OCI-LY1 (cell line): Measurements from ENCODE around the gene KCNT1.

Experiments used
- H2AFZ ChIP-seq: fragments of 200-600 bp; sonication (generic), shearing (Covaris generic); 2 replicates; pipeline ENCODE4 v1.6.0; 2014; ENCODE audit warnings: antibody characterized with exemption, mild to moderate bottlenecking, low read length
- H3F3A ChIP-seq: fragments of 200-600 bp; sonication (generic), shearing (Covaris generic); 2 replicates; pipeline ENCODE4 v1.6.0; 2014; ENCODE audit warnings: mild to moderate bottlenecking, antibody characterized with exemption, low read length, moderate library complexity; ENCODE audit not compliant: insufficient read depth
- H3K27ac ChIP-seq: fragments of 200-600 bp; sonication (generic); 2 replicates; pipeline ENCODE4 v1.5.1; 2014; ENCODE audit warnings: low read length, mixed run types, mild to moderate bottlenecking, low read depth; ENCODE audit not compliant: poor library complexity, severe bottlenecking
- H3K27me3 ChIP-seq: fragments of 200-600 bp; sonication (generic); 2 replicates; pipeline ENCODE4 v1.6.0; 2014; ENCODE audit warnings: antibody characterized with exemption, mild to moderate bottlenecking, low read length, moderate library complexity; ENCODE audit not compliant: insufficient read depth
- H3K36me3 ChIP-seq: fragments of 200-600 bp; sonication (generic); 2 replicates; pipeline ENCODE4 v1.6.1; 2014; ENCODE audit warnings: mild to moderate bottlenecking, antibody characterized with exemption, low read length, moderate library complexity, mixed read lengths; ENCODE audit not compliant: insufficient read depth
- H3K4me1 ChIP-seq: fragments of 200-600 bp; sonication (generic); 2 replicates; pipeline ENCODE4 v1.5.1; 2014; ENCODE audit warnings: mild to moderate bottlenecking, low read length, moderate library complexity; ENCODE audit not compliant: insufficient read depth, severe bottlenecking
- H3K4me2 ChIP-seq: fragments of 200-600 bp; sonication (generic), shearing (Covaris generic); 2 replicates; pipeline ENCODE4 v1.6.1; 2014; ENCODE audit warnings: low read length
- H3K4me3 ChIP-seq: fragments of 200-600 bp; sonication (generic); 2 replicates; pipeline ENCODE4 v1.5.1; 2014; ENCODE audit warnings: low read length, low read depth, mild to moderate bottlenecking, mixed read lengths; ENCODE audit not compliant: poor library complexity, severe bottlenecking
- H3K79me2 ChIP-seq: fragments of 200-600 bp; shearing (Covaris generic); 2 replicates; pipeline ENCODE4 v1.6.1; 2016; ENCODE audit warnings: mixed run types, low read length, mixed read lengths; ENCODE audit not compliant: insufficient read depth
- H3K9ac ChIP-seq: fragments of 200-600 bp; sonication (generic), shearing (Covaris generic); 2 replicates; pipeline ENCODE4 v1.6.1; 2014; ENCODE audit warnings: mild to moderate bottlenecking, low read length, mixed read lengths
- H3K9me2 ChIP-seq: fragments of 200-600 bp; sonication (generic), shearing (Covaris generic); 2 replicates; pipeline ENCODE4 v1.6.1; 2014; ENCODE audit warnings: low read depth, mild to moderate bottlenecking, low read length, mixed read lengths
- H3K9me3 ChIP-seq: fragments of 200-600 bp; shearing (Covaris generic); 2 replicates; pipeline ENCODE4 v1.6.1; 2014; ENCODE audit warnings: low read length, mixed read lengths
- H4K20me1 ChIP-seq: fragments of 200-600 bp; sonication (generic), shearing (Covaris generic); 2 replicates; pipeline ENCODE4 v1.6.0; 2016; ENCODE audit warnings: mild to moderate bottlenecking, low read length; ENCODE audit not compliant: insufficient read depth
- EZH2 ChIP-seq: fragments of 200-600 bp; sonication (generic), shearing (Covaris generic); IDR thresholded peaks from 2 replicates; pipeline ENCODE4 v1.8.0; 2017; ENCODE audit warnings: borderline replicate concordance, mixed run types, mild to moderate bottlenecking, antibody characterized with exemption, low read length, moderate library complexity, mixed read lengths
- TF ChIP-seq, protein P1 (sequence below): fragments of 200-600 bp; sonication (generic), shearing (Covaris generic); IDR thresholded peaks from 2 replicates; pipeline ENCODE4 v1.5.1; 2017; ENCODE audit warnings: mild to moderate bottlenecking, antibody characterized with exemption, low read length, moderate library complexity, mixed read lengths

KCNT1 gene

GRCh38 chr9:135775911-135776310 is 73.9 kb downstream of the KCNT1 start:
- no peaks in the 10 kb centered on the region for H3K79me2 ChIP-seq
- TF ChIP-seq, protein P1, sequence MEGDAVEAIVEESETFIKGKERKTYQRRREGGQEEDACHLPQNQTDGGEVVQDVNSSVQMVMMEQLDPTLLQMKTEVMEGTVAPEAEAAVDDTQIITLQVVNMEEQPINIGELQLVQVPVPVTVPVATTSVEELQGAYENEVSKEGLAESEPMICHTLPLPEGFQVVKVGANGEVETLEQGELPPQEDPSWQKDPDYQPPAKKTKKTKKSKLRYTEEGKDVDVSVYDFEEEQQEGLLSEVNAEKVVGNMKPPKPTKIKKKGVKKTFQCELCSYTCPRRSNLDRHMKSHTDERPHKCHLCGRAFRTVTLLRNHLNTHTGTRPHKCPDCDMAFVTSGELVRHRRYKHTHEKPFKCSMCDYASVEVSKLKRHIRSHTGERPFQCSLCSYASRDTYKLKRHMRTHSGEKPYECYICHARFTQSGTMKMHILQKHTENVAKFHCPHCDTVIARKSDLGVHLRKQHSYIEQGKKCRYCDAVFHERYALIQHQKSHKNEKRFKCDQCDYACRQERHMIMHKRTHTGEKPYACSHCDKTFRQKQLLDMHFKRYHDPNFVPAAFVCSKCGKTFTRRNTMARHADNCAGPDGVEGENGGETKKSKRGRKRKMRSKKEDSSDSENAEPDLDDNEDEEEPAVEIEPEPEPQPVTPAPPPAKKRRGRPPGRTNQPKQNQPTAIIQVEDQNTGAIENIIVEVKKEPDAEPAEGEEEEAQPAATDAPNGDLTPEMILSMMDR, result no peak
- no peak for TF ChIP-seq EZH2

GRCh38 chr9:135776893-135777622 is 75.1 kb downstream of the KCNT1 start:
- Histone ChIP-seq H3K4me3 (no peak overlapping the region), H3K36me3 (no peaks in the 10 kb centered on the region), H3F3A (no peaks in the 10 kb centered on the region), H3K4me2 (no peak overlapping the region), H3K79me2 (no peaks in the 10 kb centered on the region), H3K9me2 (no peaks in the 10 kb centered on the region), H4K20me1 (no peaks in the 10 kb centered on the region), H3K4me1 (no peaks in the 10 kb centered on the region), H3K27me3 (no peaks in the 10 kb centered on the region), H3K27ac (no peak overlapping the region), H3K9me3 (no peaks in the 10 kb centered on the region), H3K9ac (no peak overlapping the region), H2AFZ (no peak overlapping the region)
- TF ChIP-seq, protein P1, result no peak
- no peak for TF ChIP-seq EZH2

More at GRCh38 chr9:135775911-135776310, 73.9 kb downstream of the KCNT1 start:
- Histone ChIP-seq H3K4me2 (no peak overlapping the region), H3K4me1 (no peaks in the 10 kb centered on the region), H3K36me3 (no peaks in the 10 kb centered on the region), H3K27me3 (no peaks in the 10 kb centered on the region), H3K27ac (no peak overlapping the region), H3F3A (no peaks in the 10 kb centered on the region), H3K9me3 (no peaks in the 10 kb centered on the region), H2AFZ (no peak overlapping the region), H4K20me1 (no peaks in the 10 kb centered on the region), H3K9ac (no peak overlapping the region), H3K4me3 (no peak overlapping the region), H3K9me2 (no peaks in the 10 kb centered on the region)

GRCh38 chr9:135777623-135778177 is 75.7 kb downstream of the KCNT1 start:
- H3K36me3 ChIP-seq, result no peaks in the 10 kb centered on the region

More at GRCh38 chr9:135777623-135778177, 75.7 kb downstream of the KCNT1 start:
- Histone ChIP-seq H3K27me3 (no peaks in the 10 kb centered on the region), H3K4me1 (no peaks in the 10 kb centered on the region), H3K4me2 (no peak overlapping the region), H3K4me3 (no peak overlapping the region), H3F3A (no peaks in the 10 kb centered on the region), H3K27ac (no peak overlapping the region), H3K79me2 (no peaks in the 10 kb centered on the region), H3K9ac (no peak overlapping the region), H2AFZ (no peak overlapping the region), H4K20me1 (no peaks in the 10 kb centered on the region), H3K9me3 (no peaks in the 10 kb centered on the region), H3K9me2 (no peaks in the 10 kb centered on the region)
- TF ChIP-seq, protein P1, result no peak
- no peak for TF ChIP-seq EZH2
